Measurements from ENCODE around the gene LRRC73.
"Not testable (repeated sequence)": the region's sequence is repeated elsewhere in the genome, so short reads cannot be mapped to it uniquely, and the experiment has no call there.

LRRC73 gene

GRCh38 chr6:43503443-43503842 lies 6.7 kb downstream of the LRRC73 start:
- no peak for DNase-seq (ENCODE audit: low read depth)
- TF ChIP-seq, protein P1, sequence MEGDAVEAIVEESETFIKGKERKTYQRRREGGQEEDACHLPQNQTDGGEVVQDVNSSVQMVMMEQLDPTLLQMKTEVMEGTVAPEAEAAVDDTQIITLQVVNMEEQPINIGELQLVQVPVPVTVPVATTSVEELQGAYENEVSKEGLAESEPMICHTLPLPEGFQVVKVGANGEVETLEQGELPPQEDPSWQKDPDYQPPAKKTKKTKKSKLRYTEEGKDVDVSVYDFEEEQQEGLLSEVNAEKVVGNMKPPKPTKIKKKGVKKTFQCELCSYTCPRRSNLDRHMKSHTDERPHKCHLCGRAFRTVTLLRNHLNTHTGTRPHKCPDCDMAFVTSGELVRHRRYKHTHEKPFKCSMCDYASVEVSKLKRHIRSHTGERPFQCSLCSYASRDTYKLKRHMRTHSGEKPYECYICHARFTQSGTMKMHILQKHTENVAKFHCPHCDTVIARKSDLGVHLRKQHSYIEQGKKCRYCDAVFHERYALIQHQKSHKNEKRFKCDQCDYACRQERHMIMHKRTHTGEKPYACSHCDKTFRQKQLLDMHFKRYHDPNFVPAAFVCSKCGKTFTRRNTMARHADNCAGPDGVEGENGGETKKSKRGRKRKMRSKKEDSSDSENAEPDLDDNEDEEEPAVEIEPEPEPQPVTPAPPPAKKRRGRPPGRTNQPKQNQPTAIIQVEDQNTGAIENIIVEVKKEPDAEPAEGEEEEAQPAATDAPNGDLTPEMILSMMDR (conservative IDR thresholded peaks at IDR 0.05; ENCODE audit: low read depth, low read length): no peak
- H3K4me3 ChIP-seq (ENCODE audit: low read length): no peak overlapping the region

GRCh38 chr6:43502666-43503065 lies 7.5 kb downstream of the LRRC73 start:
- H3K4me3 ChIP-seq (ENCODE audit: low read length): no peak overlapping the region
- TF ChIP-seq, protein P1 (conservative IDR thresholded peaks at IDR 0.05; ENCODE audit: low read depth, low read length): no peak

DNA sequence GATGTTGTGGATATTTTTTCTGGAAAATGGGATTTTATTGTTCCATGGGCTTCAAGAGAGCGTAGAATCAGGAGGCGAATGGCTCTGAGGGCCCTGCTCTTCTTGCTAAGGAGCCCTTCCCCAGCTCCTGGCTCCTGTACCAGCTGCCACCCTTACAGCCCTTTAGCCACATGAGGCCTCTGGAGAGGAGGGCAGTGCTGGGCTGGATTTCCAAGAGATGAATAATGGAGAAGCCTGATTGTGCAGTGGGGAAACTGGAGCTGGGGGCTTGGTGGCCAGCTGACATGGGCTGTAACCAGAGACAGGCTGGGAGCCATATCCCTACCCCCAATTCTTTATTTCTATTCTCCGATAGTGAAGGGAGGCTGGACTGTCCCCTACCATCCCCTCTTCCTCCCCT lies 9.2 kb downstream of the LRRC73 start:
- H3K4me3 ChIP-seq (ENCODE audit: low read length): no peak overlapping the region
- no peak for DNase-seq (ENCODE audit: low read depth)
- TF ChIP-seq, protein P1 (conservative IDR thresholded peaks at IDR 0.05; ENCODE audit: low read depth, low read length): no peak

More at GRCh38 chr6:43502666-43503065, 7.5 kb downstream of the LRRC73 start:
- no peak for DNase-seq (ENCODE audit: low read depth)

DNA sequence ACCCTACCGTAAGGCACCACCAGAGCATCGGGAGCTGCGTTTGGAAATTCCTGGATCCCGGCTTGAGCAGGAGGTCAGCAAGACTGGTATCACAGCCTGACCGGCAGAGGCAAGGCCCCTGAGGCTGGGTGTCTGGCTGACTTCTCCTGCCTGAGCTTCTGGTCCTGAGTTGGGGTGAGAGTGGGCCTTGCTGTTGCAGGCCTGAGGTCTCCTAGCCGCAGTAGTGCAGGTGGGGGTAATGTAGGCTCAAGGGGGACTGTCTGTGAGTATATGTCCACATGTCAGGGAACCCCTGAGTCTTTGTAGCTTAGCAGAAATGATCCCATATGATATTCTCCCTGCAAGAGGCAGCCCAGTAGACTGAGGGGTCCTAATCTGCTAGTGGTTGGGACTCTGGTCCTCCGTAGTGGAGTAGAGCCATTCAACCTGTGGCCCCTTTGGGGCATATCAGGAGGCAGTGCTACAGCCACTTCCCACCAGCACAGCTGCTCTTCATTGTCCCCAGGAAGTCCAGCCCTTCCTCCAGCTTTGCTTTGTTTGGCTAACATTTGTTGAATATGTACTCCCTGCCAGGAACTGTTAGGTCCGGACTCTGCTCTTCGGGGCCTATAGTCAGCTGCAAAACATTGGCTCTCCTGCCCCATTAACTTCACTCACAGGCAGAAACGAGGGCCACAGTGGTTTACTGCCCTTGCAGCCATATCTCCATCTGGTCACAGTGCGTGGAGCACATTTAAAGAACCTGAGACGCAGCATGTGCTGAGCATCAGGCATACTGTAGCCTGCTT lies 10.9 kb downstream of the LRRC73 start:
- TF ChIP-seq, protein P1 (conservative IDR thresholded peaks at IDR 0.05; ENCODE audit: low read depth, low read length): no peak
- no peak for DNase-seq (ENCODE audit: low read depth)
- no peak overlapping the region for H3K4me3 ChIP-seq (ENCODE audit: low read length)

GRCh38 chr6:43498291-43498690 lies 11.9 kb downstream of the LRRC73 start:
- not testable (repeated sequence) for DNase-seq (ENCODE audit: low read depth); H3K4me3 ChIP-seq (ENCODE audit: low read length)

DNA sequence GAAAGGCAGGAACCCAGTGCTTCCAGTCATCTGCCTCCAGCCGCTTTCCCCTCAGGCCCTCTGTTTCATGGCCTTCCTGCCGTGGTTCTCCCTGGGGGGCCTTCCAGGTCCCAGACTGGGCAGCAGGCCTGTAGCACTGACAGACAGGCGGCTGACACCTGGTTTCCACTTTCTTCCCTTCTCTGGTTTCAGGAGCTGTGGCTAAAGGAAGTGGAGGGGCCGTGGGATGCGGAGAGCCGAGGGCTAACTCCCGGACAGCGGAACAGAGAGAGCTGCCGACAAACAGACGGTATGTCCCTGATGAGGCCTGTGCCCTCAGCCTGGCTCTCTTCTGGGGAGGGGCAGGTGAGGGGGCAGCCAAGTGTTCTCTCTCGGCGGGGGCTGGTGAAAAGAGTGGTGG lies 12.5 kb downstream of the LRRC73 start:
- no peak overlapping the region for H3K4me3 ChIP-seq (ENCODE audit: low read length)
- TF ChIP-seq, protein P1 (conservative IDR thresholded peaks at IDR 0.05; ENCODE audit: low read depth, low read length): no peak
- no peak for DNase-seq (ENCODE audit: low read depth)

- TF ChIP-seq, protein P1 (conservative IDR thresholded peaks at IDR 0.05; ENCODE audit: low read depth, low read length): no peak
- H3K4me3 ChIP-seq (ENCODE audit: low read length): no peak overlapping the region
- DNase-seq (ENCODE audit: low read depth): no peak
Observed at GRCh38 chr6:43497129-43497396, 13.1 kb downstream of the LRRC73 start.
